A549 (cell line): Measurements from ENCODE around the gene RAD51B. TPM values are rescaled to one million over a fixed set of nuclear protein-coding genes. Genes with fewer than 3 reads are reported as not detected.

Experiments used
- ATAC-seq, 2 experiments: fragments of 200-7000 bp in 1 of 2; fragments of >200 bp in 1 of 2; cut with Nextera tagmentation in 1 of 2; cut with Tn5 transposase in 1 of 2; 3 replicates each; pipeline versions ENCODE4 v1.8.0 to v1.9.1; 2018 to 2020; ENCODE audit warnings: mild to moderate bottlenecking in 1 of 2, moderate library complexity in 1 of 2
- CTCF ChIA-PET: fragments of 300-600 bp; sonication (Branson Sonifier 250); formaldehyde crosslinking; extraction: SDS; loops from one replicate; lab custom pipeline; 2021; ENCODE audit warnings: antibody characterized with exemption, inconsistent platforms; lab: Yijun Ruan, JAX
- POLR2A ChIA-PET: fragments of 350-600 bp; formaldehyde crosslinking; extraction: SDS; loops from one replicate; lab custom pipeline; 2021; ENCODE audit warnings: antibody characterized with exemption, inconsistent platforms; lab: Yijun Ruan, JAX
- DNase-seq, 2 experiments: peaks; one replicate each; pipeline versions ENCODE4 v3.0.0 to v3.0.0-alpha.2; 2011 to 2016; ENCODE audit warnings: low read depth in 1 of 2, low spot score in 1 of 2
- FAIRE-seq: peaks from 2 replicates; lab custom pipeline; 2011; peaks lifted over from hg19 to GRCh38; lab: Jason Lieb, UNC
- H3K27ac ChIP-seq, 2 experiments: fragments of >200 bp; sonication (Bioruptor Twin); formaldehyde crosslinking; 3 replicates each; pipeline ENCODE4 v1.5.1; 2016 to 2017
- H3K4me1 ChIP-seq: fragments of >200 bp; sonication (Bioruptor Twin); formaldehyde crosslinking; 3 replicates; pipeline ENCODE4 v1.6.1; 2016
- H3K4me2 ChIP-seq: fragments of >200 bp; sonication (Bioruptor Twin); formaldehyde crosslinking; 3 replicates; pipeline ENCODE4 v1.6.1; 2016
- H3K4me3 ChIP-seq: fragments of >200 bp; sonication (Bioruptor Twin); formaldehyde crosslinking; 3 replicates; pipeline ENCODE4 v1.5.1; 2016
- H3K9me3 ChIP-seq: fragments of >200 bp; sonication (Bioruptor Twin); formaldehyde crosslinking; 3 replicates; pipeline ENCODE4 v1.6.1; 2016
- CEBPB ChIP-seq, 2 experiments: fragments of >200 bp in 1 of 2; sonication (Bioruptor Twin) in 1 of 2; formaldehyde crosslinking in 1 of 2; IDR thresholded peaks; 2 replicates each; pipeline ENCODE4 v1.6.1; 2012 to 2016
- CHD2 ChIP-seq: fragments of 150-350 bp; IDR thresholded peaks from 2 replicates; pipeline ENCODE4 v1.6.1; 2014; ENCODE audit warnings: low read length; ENCODE audit not compliant: partially characterized antibody
- CHD4 ChIP-seq: fragments of 200-600 bp; sonication (generic); IDR thresholded peaks from 2 replicates; pipeline ENCODE4 v1.6.1; 2016; ENCODE audit warnings: antibody characterized with exemption, mild to moderate bottlenecking, borderline replicate concordance
- FOSB ChIP-seq: fragments of 250-450 bp; sonication (Bioruptor Pico); IDR thresholded peaks from 2 replicates; pipeline ENCODE4 v1.5.0; 2020; ENCODE audit warnings: mild to moderate bottlenecking, moderate library complexity
- FOSL2 ChIP-seq, 2 experiments: fragments of 450-650 bp in 1 of 2; fragments of >200 bp in 1 of 2; sonication (Bioruptor Twin) in 1 of 2; formaldehyde crosslinking; IDR thresholded peaks; 2 replicates each; pipeline versions ENCODE4 v1.5.0 to v1.6.1; 2016 to 2020; ENCODE audit warnings: mild to moderate bottlenecking in 1 of 2, moderate library complexity in 1 of 2
- GATA3 ChIP-seq: IDR thresholded peaks from 2 replicates; pipeline ENCODE4 v1.6.1; 2012; ENCODE audit warnings: borderline replicate concordance
- HEYL ChIP-seq: fragments of 250-450 bp; sonication (Bioruptor Pico); IDR thresholded peaks from 2 replicates; pipeline ENCODE4 v1.8.0; 2021; ENCODE audit warnings: mild to moderate bottlenecking, moderate library complexity
- JUNB ChIP-seq: fragments of >200 bp; sonication (Bioruptor Twin); formaldehyde crosslinking; IDR thresholded peaks from 2 replicates; pipeline ENCODE4 v1.6.1; 2016
- KDM5A ChIP-seq: fragments of 200-600 bp; sonication (generic); IDR thresholded peaks from 2 replicates; pipeline ENCODE4 v1.6.1; 2016; ENCODE audit warnings: antibody characterized with exemption, mild to moderate bottlenecking
- MAFK ChIP-seq: fragments of 450-650 bp; IDR thresholded peaks from 2 replicates; pipeline ENCODE4 v1.6.1; 2014; ENCODE audit not compliant: partially characterized antibody
- NFE2L2 ChIP-seq: fragments of 150-350 bp; conservative IDR thresholded peaks from 2 replicates; pipeline ENCODE4 v1.6.1; 2014; ENCODE audit warnings: low read length
- NPAS2 ChIP-seq: fragments of 250-450 bp; sonication (Bioruptor Pico); IDR thresholded peaks from 2 replicates; pipeline ENCODE4 v1.8.0; 2022; ENCODE audit warnings: mild to moderate bottlenecking, moderate library complexity, borderline replicate concordance
- PHF8 ChIP-seq: fragments of 200-600 bp; sonication (generic); IDR thresholded peaks from 2 replicates; pipeline ENCODE4 v1.6.1; 2016; ENCODE audit warnings: low read depth, mild to moderate bottlenecking, antibody characterized with exemption, moderate library complexity, borderline replicate concordance
- RCOR1 ChIP-seq: fragments of 150-350 bp; IDR thresholded peaks from 2 replicates; pipeline ENCODE4 v1.6.1; 2014; ENCODE audit warnings: antibody characterized with exemption, low read length, low read depth
- RFX5 ChIP-seq: fragments of 450-650 bp; IDR thresholded peaks from 2 replicates; pipeline ENCODE4 v1.7.1; 2014; ENCODE audit warnings: antibody characterized with exemption, mild to moderate bottlenecking, moderate library complexity
- RNF2 ChIP-seq: fragments of 200-600 bp; sonication (generic); IDR thresholded peaks from 2 replicates; pipeline ENCODE4 v1.6.1; 2016; ENCODE audit warnings: low read depth, mild to moderate bottlenecking, antibody characterized with exemption, moderate library complexity, borderline replicate concordance
- SMC3 ChIP-seq: fragments of >200 bp; sonication (Bioruptor Twin); formaldehyde crosslinking; IDR thresholded peaks from 3 replicates; pipeline ENCODE4 v1.6.1; 2018; ENCODE audit warnings: inconsistent platforms
- SREBF2 ChIP-seq: fragments of 450-650 bp; IDR thresholded peaks from 2 replicates; pipeline ENCODE4 v1.6.1; 2014; ENCODE audit warnings: mild to moderate bottlenecking, moderate library complexity
- TFCP2L1 ChIP-seq: fragments of 250-450 bp; sonication (Bioruptor Pico); IDR thresholded peaks from 2 replicates; pipeline ENCODE4 v1.5.0; 2021; ENCODE audit warnings: mild to moderate bottlenecking
- ZC3H11A ChIP-seq: fragments of 450-650 bp; IDR thresholded peaks from 2 replicates; pipeline ENCODE4 v1.6.1; 2014; ENCODE audit warnings: antibody characterized with exemption, mild to moderate bottlenecking
- ZNF302 ChIP-seq: fragments of 250-450 bp; sonication (Bioruptor Pico); IDR thresholded peaks from 2 replicates; pipeline ENCODE4 v1.9.0; 2021; ENCODE audit warnings: inconsistent platforms, mild to moderate bottlenecking, moderate library complexity
- WGBS: methylation state at CpG from one replicate; pipeline ENCODE4 v1.1.6; 2017; ENCODE audit errors: missing lambda C conversion rate; 5-methylcytosine and 5-hydroxymethylcytosine counted together
- polyA plus RNA-seq, 4 experiments: library from polyadenylated mRNA; depleted of rRNA in 3 of 4; stranded (reverse); fragments of >200 nt; fragmentation: RNase III in 1 of 4; extraction: RNeasy Plus Mini Kit Qiagen cat#74134 plus additional on column Dnase treatment in 1 of 4; gene quantifications; 2 replicates in 3 of 4; 3 replicates in 1 of 4; pipeline ENCODE4 v1.2.3, GENCODE V29; 2011 to 2017
- TF ChIP-seq, protein P1 (sequence below): fragments of 200-600 bp; sonication (generic); IDR thresholded peaks from 2 replicates; pipeline ENCODE4 v1.6.1; 2016; ENCODE audit warnings: antibody characterized with exemption, mild to moderate bottlenecking, moderate library complexity
- TF ChIP-seq, protein P2 (sequence below): fragments of 450-650 bp; IDR thresholded peaks from 2 replicates; pipeline ENCODE4 v1.6.1; 2014; ENCODE audit warnings: antibody characterized with exemption
- TF ChIP-seq, protein P3 (sequence below): IDR thresholded peaks from 2 replicates; pipeline ENCODE4 v1.6.1; 2012

RAD51B gene
- polyA plus RNA-seq, 2 of the 4 experiments (the other 2 are of a cell fraction), result 7.2 to 10.8 TPM

DNA sequence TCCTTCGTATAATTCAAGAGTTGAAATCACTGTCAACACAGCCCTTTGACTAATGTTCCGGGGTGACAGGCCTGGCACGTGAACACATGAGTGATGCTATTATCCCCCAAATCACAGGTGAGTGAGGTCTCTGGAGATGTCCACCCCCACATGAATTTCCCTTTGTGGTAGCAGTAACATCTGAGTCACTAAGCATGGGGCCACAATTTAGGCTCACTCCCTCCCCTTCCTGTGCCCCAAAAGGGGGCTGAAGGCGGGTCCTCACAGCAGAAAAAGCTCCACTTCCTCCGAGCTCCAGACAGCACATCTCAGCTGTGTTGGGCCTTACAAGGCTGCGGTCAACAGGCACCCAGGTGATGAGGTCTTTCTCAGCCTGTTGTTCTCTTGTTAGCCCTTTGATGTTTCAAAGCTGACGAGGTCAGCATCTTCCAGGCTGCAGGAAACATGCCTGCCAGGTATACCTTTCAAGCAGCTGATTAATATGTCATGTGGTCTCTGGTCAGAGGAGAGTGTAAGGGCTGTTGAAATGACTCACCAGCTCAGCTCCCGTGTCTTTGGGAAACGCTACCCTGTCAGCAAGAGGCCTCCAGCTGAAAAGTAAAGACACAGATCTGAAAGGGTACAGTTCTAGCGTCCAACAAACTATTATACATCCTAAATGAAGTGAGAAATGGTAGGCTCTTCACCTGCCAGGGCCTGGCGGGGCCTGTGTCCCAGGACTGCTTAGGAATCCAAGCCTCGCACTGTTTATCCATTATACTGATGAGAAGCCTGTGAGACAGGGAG, 866.0 kb downstream of the RAD51B start:
- FAIRE-seq, result no peak
- ChIA-PET POLR2A (no interaction called here), CTCF (interaction anchor here (0.9 to 3.0 kb wide), 6 partner anchors 8 to 438 kb away, joined by 3 to 10 read pairs (median 6); no protein-coding TSS in a partner anchor)
- no peak for TF ChIP-seq KDM5A
- TF ChIP-seq FOSL2 (IDR thresholded peaks at IDR 0.05), result no peak
- TF ChIP-seq FOSL2 (CRISPR knock-in tag; IDR thresholded peaks at IDR 0.05), result peak; percentile 43
- no peak for TF ChIP-seq HEYL (CRISPR knock-in tag)
- TF ChIP-seq MAFK, result peak; percentile 89
- peak; percentile 33; the same call in 1 of the 2 replicates for TF ChIP-seq JUNB
- TF ChIP-seq, protein P1, sequence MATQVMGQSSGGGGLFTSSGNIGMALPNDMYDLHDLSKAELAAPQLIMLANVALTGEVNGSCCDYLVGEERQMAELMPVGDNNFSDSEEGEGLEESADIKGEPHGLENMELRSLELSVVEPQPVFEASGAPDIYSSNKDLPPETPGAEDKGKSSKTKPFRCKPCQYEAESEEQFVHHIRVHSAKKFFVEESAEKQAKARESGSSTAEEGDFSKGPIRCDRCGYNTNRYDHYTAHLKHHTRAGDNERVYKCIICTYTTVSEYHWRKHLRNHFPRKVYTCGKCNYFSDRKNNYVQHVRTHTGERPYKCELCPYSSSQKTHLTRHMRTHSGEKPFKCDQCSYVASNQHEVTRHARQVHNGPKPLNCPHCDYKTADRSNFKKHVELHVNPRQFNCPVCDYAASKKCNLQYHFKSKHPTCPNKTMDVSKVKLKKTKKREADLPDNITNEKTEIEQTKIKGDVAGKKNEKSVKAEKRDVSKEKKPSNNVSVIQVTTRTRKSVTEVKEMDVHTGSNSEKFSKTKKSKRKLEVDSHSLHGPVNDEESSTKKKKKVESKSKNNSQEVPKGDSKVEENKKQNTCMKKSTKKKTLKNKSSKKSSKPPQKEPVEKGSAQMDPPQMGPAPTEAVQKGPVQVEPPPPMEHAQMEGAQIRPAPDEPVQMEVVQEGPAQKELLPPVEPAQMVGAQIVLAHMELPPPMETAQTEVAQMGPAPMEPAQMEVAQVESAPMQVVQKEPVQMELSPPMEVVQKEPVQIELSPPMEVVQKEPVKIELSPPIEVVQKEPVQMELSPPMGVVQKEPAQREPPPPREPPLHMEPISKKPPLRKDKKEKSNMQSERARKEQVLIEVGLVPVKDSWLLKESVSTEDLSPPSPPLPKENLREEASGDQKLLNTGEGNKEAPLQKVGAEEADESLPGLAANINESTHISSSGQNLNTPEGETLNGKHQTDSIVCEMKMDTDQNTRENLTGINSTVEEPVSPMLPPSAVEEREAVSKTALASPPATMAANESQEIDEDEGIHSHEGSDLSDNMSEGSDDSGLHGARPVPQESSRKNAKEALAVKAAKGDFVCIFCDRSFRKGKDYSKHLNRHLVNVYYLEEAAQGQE, result no peak
- TF ChIP-seq, protein P2, sequence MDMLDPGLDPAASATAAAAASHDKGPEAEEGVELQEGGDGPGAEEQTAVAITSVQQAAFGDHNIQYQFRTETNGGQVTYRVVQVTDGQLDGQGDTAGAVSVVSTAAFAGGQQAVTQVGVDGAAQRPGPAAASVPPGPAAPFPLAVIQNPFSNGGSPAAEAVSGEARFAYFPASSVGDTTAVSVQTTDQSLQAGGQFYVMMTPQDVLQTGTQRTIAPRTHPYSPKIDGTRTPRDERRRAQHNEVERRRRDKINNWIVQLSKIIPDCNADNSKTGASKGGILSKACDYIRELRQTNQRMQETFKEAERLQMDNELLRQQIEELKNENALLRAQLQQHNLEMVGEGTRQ, result 0 out of 2 replicates have a peak, but pooled peaks have one; percentile 17
- TF ChIP-seq NPAS2 (CRISPR knock-in tag), result no peak
- TF ChIP-seq ZC3H11A, result no peak
- Histone ChIP-seq H3K9me3 (peaks cover 6% of the 10 kb centered on the region; the same call in 2 of the 3 replicates), H3K27ac (peak overlapping the region; percentile 86 to 94), H3K4me2 (no peak overlapping the region), H3K4me3 (no peak overlapping the region), H3K4me1 (peaks cover 63% of the 10 kb centered on the region)
- WGBS, result 86% methylated on average over 12 of the region's 12 CpGs
- DNase-seq, result no peak
- no peak for ATAC-seq

DNA sequence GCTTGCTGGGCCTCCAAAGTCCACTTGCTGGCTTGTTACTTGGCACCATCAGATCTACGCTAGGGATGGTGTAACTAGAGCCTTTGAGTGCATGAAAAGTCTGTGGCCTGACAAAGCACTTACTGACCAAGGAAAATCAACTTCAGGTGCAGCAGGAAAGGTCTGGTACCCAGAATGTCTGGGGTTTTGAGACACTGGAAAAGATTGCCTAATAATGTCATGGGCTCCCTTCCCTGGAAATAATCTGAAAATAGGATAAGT, 866.6 kb downstream of the RAD51B start:
- Histone ChIP-seq H3K4me3 (no peak overlapping the region), H3K27ac (peak overlapping the region; percentile 86 to 94), H3K4me1 (peaks cover 63% of the 10 kb centered on the region), H3K9me3 (peaks cover 6% of the 10 kb centered on the region; the same call in 1 of the 3 replicates), H3K4me2 (no peak overlapping the region)
- DNase-seq, result no peak
- TF ChIP-seq JUNB (no peak), CEBPB (IDR thresholded peaks at IDR 0.05) (0 out of 4 replicates have a peak, but pooled peaks of 1 of the 2 experiments have one; percentile 13)
- no peak for ATAC-seq
- FAIRE-seq, result no peak
- WGBS, result 100% methylated on average over 1 of the region's 1 CpG
- CTCF ChIA-PET, result interaction anchor here (0.9 to 1.7 kb wide), 3 partner anchors 8 to 438 kb away, joined by 3 to 6 read pairs (median 5); no protein-coding TSS in a partner anchor
- POLR2A ChIA-PET, result no interaction called here

DNA sequence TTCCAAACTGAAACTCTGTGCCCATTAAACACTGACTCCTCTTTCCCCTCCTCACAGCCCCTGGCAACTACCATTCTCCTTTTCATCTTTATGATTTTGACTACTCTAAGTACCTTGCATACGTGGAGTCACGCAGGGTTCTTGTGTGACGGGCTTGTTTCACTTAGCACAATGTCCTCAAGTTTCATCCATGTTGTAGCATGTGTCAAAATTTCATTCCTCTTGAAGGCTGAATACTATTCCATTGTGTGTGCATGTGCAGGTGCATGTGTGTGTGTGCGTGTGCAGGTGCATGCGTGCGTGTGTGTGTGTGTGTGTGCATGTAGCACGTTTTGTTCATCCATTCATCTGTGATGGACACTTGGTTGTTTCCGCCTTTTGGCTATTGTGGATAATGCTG, 867.1 kb downstream of the RAD51B start:
- WGBS, result 88% methylated on average over 8 of the region's 8 CpGs
- ChIA-PET POLR2A (no interaction called here), CTCF (interaction anchor here (0.9 to 1.5 kb wide), 3 partner anchors 11 to 438 kb away, joined by 3 to 6 read pairs (median 3); no protein-coding TSS in a partner anchor)
- Histone ChIP-seq H3K4me2 (no peak overlapping the region), H3K4me1 (peaks cover 58% of the 10 kb centered on the region), H3K4me3 (no peak overlapping the region), H3K9me3 (peaks cover 6% of the 10 kb centered on the region; the same call in 1 of the 3 replicates), H3K27ac (peak overlapping the region; percentile 86 to 94)
- FAIRE-seq (no peak), ATAC-seq (no peak), DNase-seq (no peak)
- TF ChIP-seq CHD4 (no peak), PHF8 (no peak), SREBF2 (no peak), SMC3 (no peak), ZNF302 (CRISPR knock-in tag) (no peak), NPAS2 (CRISPR knock-in tag) (no peak), TFCP2L1 (CRISPR knock-in tag) (no peak), FOSL2 (IDR thresholded peaks at IDR 0.05) (no peak), FOSL2 (CRISPR knock-in tag; IDR thresholded peaks at IDR 0.05) (no peak), RFX5 (no peak), CEBPB (IDR thresholded peaks at IDR 0.05) (no peak), FOSB (no peak), CHD2 (no peak), NFE2L2 (no peak), GATA3 (no peak), RNF2 (no peak), RCOR1 (no peak)
- TF ChIP-seq, protein P3, sequence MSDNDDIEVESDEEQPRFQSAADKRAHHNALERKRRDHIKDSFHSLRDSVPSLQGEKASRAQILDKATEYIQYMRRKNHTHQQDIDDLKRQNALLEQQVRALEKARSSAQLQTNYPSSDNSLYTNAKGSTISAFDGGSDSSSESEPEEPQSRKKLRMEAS, result no peak
- TF ChIP-seq, protein P1, result no peak
